Lung (tissue), 12 donors: ENCODE measurements around the gene FLACC1. TPM values are rescaled to one million over a fixed set of nuclear protein-coding genes. Genes with fewer than 3 reads are reported as not detected.

Experiments
- ATAC-seq: fragments of 200-7000 bp; cut with Tn5 transposase; one replicate; pipeline ENCODE4 v1.9.1; 2020; ENCODE audit warnings: moderate number of reproducible peaks; ENCODE audit not compliant: insufficient read depth, low FRiP score
- DNase-seq, 3 donors: peaks; one replicate each; pipeline ENCODE4 v3.0.0-alpha.2; 2013 to 2017
- H3K27ac ChIP-seq, 2 donors: one replicate each; pipeline ENCODE4 v1.5.1; 2013; ENCODE audit warnings: mild to moderate bottlenecking in 2 of 2, moderate library complexity in 2 of 2, control low read depth in 1 of 2, inconsistent platforms in 1 of 2, low read depth in 1 of 2, low read length in 1 of 2
- H3K27me3 ChIP-seq, 3 donors: one replicate each; pipeline ENCODE4 v1.5.1; 2013; ENCODE audit warnings: low read length in 2 of 3; ENCODE audit not compliant: control insufficient read depth in 3 of 3, insufficient read depth in 3 of 3
- H3K36me3 ChIP-seq, 4 donors: one replicate each; pipeline ENCODE4 v1.5.1; 2013; ENCODE audit warnings: low read length in 4 of 4, mild to moderate bottlenecking in 1 of 4, moderate library complexity in 1 of 4; ENCODE audit not compliant: control insufficient read depth in 4 of 4, insufficient read depth in 4 of 4
- H3K4me1 ChIP-seq, 5 donors: one replicate each; pipeline ENCODE4 v1.5.1; 2013; ENCODE audit warnings: low read length in 5 of 5, mild to moderate bottlenecking in 2 of 5, moderate library complexity in 1 of 5; ENCODE audit not compliant: control insufficient read depth in 5 of 5, insufficient read depth in 5 of 5
- H3K4me3 ChIP-seq: one replicate; pipeline ENCODE4 v1.5.1; 2013; ENCODE audit warnings: mild to moderate bottlenecking, control low read depth, moderate library complexity
- H3K9ac ChIP-seq, 2 donors: one replicate each; pipeline ENCODE4 v1.5.1; 2013; ENCODE audit warnings: low read length in 2 of 2, control low read depth in 1 of 2; ENCODE audit not compliant: insufficient read depth in 1 of 2
- H3K9me3 ChIP-seq, 4 donors: one replicate each; pipeline ENCODE4 v1.5.1; 2013; ENCODE audit warnings: low read length in 3 of 4, mild to moderate bottlenecking in 1 of 4, moderate library complexity in 1 of 4; ENCODE audit not compliant: control insufficient read depth in 4 of 4, insufficient read depth in 3 of 4
- CTCF ChIP-seq: IDR thresholded peaks from 2 replicates; pipeline ENCODE4 v1.5.1; 2012; ENCODE audit warnings: mild to moderate bottlenecking; ENCODE audit errors: control extremely low read depth, extremely low read depth
- WGBS, 2 donors: extraction: QIAGEN DNeasy Blood & Tissue Kit; methylation state at CpG; one replicate each; pipeline ENCODE4 v1.1.7; 2013; 5-methylcytosine and 5-hydroxymethylcytosine counted together
- polyA plus RNA-seq, 2 donors: library from polyadenylated mRNA; stranded (reverse); fragments of 200-250 nt; gene quantifications; one replicate each; pipeline ENCODE4 v1.2.1, GENCODE V29; 2013
- total RNA-seq, 2 donors: library from RNA; depleted of rRNA in 1 of 2; stranded (reverse); fragments of >200 nt in 1 of 2; gene quantifications; one replicate each; pipeline ENCODE4 v1.2.1, GENCODE V29; 2014 to 2021
- donor health status: control.
- donor health status: control.
- donor health status: Bipolar disorder and iron deficiency.
- donor health status: healthy.
- donor health status: DM: yes; HTN: yes; CAD: no.

The FLACC1 gene
- total and polyA plus RNA-seq, 4 donors = 1.0 to 8.6 (median 4.9) TPM

GRCh38 chr2:201276511-201276910 lies 80.6 kb downstream of the FLACC1 start:
- Histone ChIP-seq H3K4me1 (no peaks in the 10 kb centered on the region), H3K36me3 (peaks cover 0 to 24% (median 16%) of the 10 kb centered on the region in 4 donors), H3K27me3 (no peaks in the 10 kb centered on the region), H3K4me3 (no peak overlapping the region), H3K9me3 (no peaks in the 10 kb centered on the region), H3K27ac (no peak overlapping the region), H3K9ac (no peak overlapping the region)
- TF ChIP-seq CTCF = no peak
- ATAC-seq (no peak), DNase-seq (no peak)
- 81 to 90% methylated on average over 6 of the region's 6 CpGs for WGBS, 2 donors

- WGBS, 2 donors = 82 to 90% methylated on average over 5 of the region's 5 CpGs
Observed at GRCh38 chr2:201275990-201276389, 81.2 kb downstream of the FLACC1 start.

GRCh38 chr2:201275069-201275468 lies 82.1 kb downstream of the FLACC1 start:
- no peak overlapping the region for H3K9ac ChIP-seq
- no peak overlapping the region for H3K4me3 ChIP-seq
- ATAC-seq (no peak), DNase-seq (no peak)
- no peaks in the 10 kb centered on the region for H3K27me3 ChIP-seq
- no peak for TF ChIP-seq CTCF
- peaks cover 0 to 27% (median 16%) of the 10 kb centered on the region in 4 donors for H3K36me3 ChIP-seq
- no peaks in the 10 kb centered on the region for H3K9me3 ChIP-seq
- no peaks in the 10 kb centered on the region for H3K4me1 ChIP-seq
- no peak overlapping the region for H3K27ac ChIP-seq
- 86 to 93% methylated on average over 2 of the region's 2 CpGs for WGBS, 2 donors

More at GRCh38 chr2:201275990-201276389, 81.2 kb downstream of the FLACC1 start:
- Histone ChIP-seq H3K27me3 (no peaks in the 10 kb centered on the region), H3K9me3 (no peaks in the 10 kb centered on the region), H3K27ac (no peak overlapping the region), H3K4me1 (no peaks in the 10 kb centered on the region), H3K36me3 (peaks cover 0 to 24% (median 16%) of the 10 kb centered on the region in 4 donors), H3K4me3 (no peak overlapping the region), H3K9ac (no peak overlapping the region)
- peak in 1 of 3 donors; percentile 14 for DNase-seq
- ATAC-seq = no peak
- TF ChIP-seq CTCF = no peak

GRCh38 chr2:201273330-201273983 lies 83.7 kb downstream of the FLACC1 start:
- Histone ChIP-seq H3K9ac (no peak overlapping the region), H3K4me1 (no peaks in the 10 kb centered on the region), H3K4me3 (no peak overlapping the region), H3K9me3 (no peaks in the 10 kb centered on the region), H3K27me3 (no peaks in the 10 kb centered on the region), H3K27ac (no peak overlapping the region), H3K36me3 (peaks cover 3 to 25% (median 18%) of the 10 kb centered on the region in 4 donors)
- 70 to 77% methylated on average over 9 of the region's 9 CpGs for WGBS, 2 donors
- TF ChIP-seq CTCF = no peak
- no peak for ATAC-seq
- DNase-seq = no peak
